Measurements from ENCODE around the gene CSMD2. TPM values are rescaled to one million over a fixed set of nuclear protein-coding genes. Genes with fewer than 3 reads are reported as not detected.

CSMD2 gene
- total RNA-seq, 2 donors from 2014 or later: 0.62 to 2.8 TPM

DNA sequence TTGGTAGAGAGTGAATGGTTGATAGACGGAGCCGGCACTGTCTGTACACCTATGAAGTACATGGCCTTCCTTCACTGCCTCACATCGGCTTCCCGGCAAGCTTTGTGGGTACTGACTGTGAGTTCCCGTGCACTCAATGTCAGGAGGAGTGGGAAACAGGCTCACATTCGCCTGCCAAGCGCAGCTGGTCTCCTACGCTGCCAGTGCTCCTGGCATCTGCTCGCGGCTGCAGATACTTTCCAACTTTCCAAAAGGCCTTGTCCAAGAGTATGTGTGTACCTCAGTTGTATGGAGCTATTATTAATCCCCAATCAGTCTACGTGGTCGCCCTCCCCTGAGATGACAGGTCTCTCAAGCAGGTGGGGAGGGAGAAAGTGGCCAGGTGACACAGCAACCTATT, 511.8 kb downstream of the CSMD2 start:
- Histone ChIP-seq H3K36me3 (ENCODE audit: control insufficient read depth, insufficient read depth, low read length) (no peaks in the 10 kb centered on the region), H3K9ac (ENCODE audit: extremely low read depth, low read length, poor library complexity, severe bottlenecking) (no peak overlapping the region), H3K27me3 (ENCODE audit: control insufficient read depth, insufficient read depth, low read length, poor library complexity, severe bottlenecking) (no peaks in the 10 kb centered on the region), H3K4me3 (ENCODE audit: low read length) (no peak overlapping the region), H3K4me1 (ENCODE audit: control insufficient read depth, insufficient read depth, low read length) (no peaks in the 10 kb centered on the region), H3K27ac (ENCODE audit: low read depth, low read length) (no peak overlapping the region), H3K9me3 (ENCODE audit: control insufficient read depth, low read length) (no peaks in the 10 kb centered on the region)
- H3K4me3 Mint-ChIP-seq: no peak overlapping the region
- H3K4me1 Mint-ChIP-seq: no peaks in the 10 kb centered on the region
- DNase-seq: no peak
- no peak overlapping the region for H3K27ac Mint-ChIP-seq
- TF ChIP-seq, protein P1, sequence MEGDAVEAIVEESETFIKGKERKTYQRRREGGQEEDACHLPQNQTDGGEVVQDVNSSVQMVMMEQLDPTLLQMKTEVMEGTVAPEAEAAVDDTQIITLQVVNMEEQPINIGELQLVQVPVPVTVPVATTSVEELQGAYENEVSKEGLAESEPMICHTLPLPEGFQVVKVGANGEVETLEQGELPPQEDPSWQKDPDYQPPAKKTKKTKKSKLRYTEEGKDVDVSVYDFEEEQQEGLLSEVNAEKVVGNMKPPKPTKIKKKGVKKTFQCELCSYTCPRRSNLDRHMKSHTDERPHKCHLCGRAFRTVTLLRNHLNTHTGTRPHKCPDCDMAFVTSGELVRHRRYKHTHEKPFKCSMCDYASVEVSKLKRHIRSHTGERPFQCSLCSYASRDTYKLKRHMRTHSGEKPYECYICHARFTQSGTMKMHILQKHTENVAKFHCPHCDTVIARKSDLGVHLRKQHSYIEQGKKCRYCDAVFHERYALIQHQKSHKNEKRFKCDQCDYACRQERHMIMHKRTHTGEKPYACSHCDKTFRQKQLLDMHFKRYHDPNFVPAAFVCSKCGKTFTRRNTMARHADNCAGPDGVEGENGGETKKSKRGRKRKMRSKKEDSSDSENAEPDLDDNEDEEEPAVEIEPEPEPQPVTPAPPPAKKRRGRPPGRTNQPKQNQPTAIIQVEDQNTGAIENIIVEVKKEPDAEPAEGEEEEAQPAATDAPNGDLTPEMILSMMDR (conservative IDR thresholded peaks at IDR 0.05): no peak
- no peaks in the 10 kb centered on the region for H3K36me3 Mint-ChIP-seq (ENCODE audit: low read depth)
- 93 to 95% methylated on average over 6 to 12 of the region's 12 CpGs for WGBS, 2 experiments (ENCODE audit: insufficient coverage in 1 of 2, insufficient read length in 1 of 2)
- H3K9me3 Mint-ChIP-seq: peaks cover 1% of the 10 kb centered on the region
- H3K27me3 Mint-ChIP-seq (ENCODE audit: insufficient read depth): peaks cover under 1% of the 10 kb centered on the region

DNA sequence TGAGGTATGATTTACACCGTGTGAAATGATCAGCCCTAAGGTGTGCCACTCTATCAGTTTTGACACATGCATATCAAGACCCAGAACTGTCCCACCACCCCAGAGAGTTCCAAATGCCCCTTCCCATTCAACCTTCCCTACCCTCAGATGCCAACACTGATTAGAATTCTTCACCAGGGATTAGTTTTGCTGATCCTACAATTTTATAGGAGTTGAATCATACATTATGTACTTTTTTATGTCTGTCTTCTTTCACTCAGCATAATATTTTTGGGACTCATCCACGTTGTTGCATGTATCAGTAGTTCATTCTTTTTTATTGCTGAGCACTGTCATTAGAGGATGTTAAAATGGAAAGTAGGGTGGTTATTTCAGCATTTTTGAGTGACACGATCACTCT, 514.3 kb downstream of the CSMD2 start:
- Mint-ChIP-seq H3K9me3 (peaks cover 2% of the 10 kb centered on the region), H3K4me1 (no peaks in the 10 kb centered on the region), H3K36me3 (ENCODE audit: low read depth) (no peaks in the 10 kb centered on the region), H3K27ac (no peak overlapping the region), H3K27me3 (ENCODE audit: insufficient read depth) (peaks cover 3% of the 10 kb centered on the region), H3K4me3 (no peak overlapping the region)
- Histone ChIP-seq H3K9me3 (ENCODE audit: control insufficient read depth, low read length) (no peaks in the 10 kb centered on the region), H3K9ac (ENCODE audit: extremely low read depth, low read length, poor library complexity, severe bottlenecking) (no peak overlapping the region), H3K36me3 (ENCODE audit: control insufficient read depth, insufficient read depth, low read length) (no peaks in the 10 kb centered on the region), H3K27ac (ENCODE audit: low read depth, low read length) (no peak overlapping the region), H3K4me3 (ENCODE audit: low read length) (no peak overlapping the region), H3K27me3 (ENCODE audit: control insufficient read depth, insufficient read depth, low read length, poor library complexity, severe bottlenecking) (peaks cover 3% of the 10 kb centered on the region), H3K4me1 (ENCODE audit: control insufficient read depth, insufficient read depth, low read length) (no peaks in the 10 kb centered on the region)
- no peak for DNase-seq
- WGBS, 2 experiments (ENCODE audit: insufficient coverage in 1 of 2, insufficient read length in 1 of 2): 97% methylated on average over 3 of the region's 3 CpGs
- TF ChIP-seq, protein P1 (conservative IDR thresholded peaks at IDR 0.05): no peak

DNA sequence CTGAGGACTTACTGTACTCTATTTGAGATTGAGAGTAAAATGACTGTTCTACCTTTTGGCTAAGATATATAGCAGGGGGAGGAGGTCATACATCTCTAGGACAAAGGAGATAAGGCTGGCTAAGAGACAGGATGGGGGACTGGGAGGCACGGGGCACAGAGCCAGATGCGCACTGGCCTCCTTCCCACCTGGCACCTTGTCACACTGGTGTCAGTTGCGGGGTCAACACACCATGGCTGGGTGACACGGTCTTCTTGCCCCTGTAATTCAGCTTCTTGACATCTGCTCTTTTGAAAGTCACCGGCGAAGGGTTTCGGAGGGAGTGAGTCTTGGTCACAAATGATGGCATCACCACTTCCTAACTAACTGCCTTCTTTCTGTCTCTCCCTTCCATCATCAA, 515.3 kb downstream of the CSMD2 start:
- peaks cover 3% of the 10 kb centered on the region for H3K4me1 Mint-ChIP-seq
- H3K27me3 Mint-ChIP-seq (ENCODE audit: insufficient read depth): peaks cover 3% of the 10 kb centered on the region

More for the DNA sequence above, 515.3 kb downstream of the CSMD2 start:
- Histone ChIP-seq H3K9me3 (ENCODE audit: control insufficient read depth, low read length) (no peaks in the 10 kb centered on the region), H3K4me3 (ENCODE audit: low read length) (no peak overlapping the region), H3K27ac (ENCODE audit: low read depth, low read length) (no peak overlapping the region), H3K4me1 (ENCODE audit: control insufficient read depth, insufficient read depth, low read length) (no peaks in the 10 kb centered on the region), H3K36me3 (ENCODE audit: control insufficient read depth, insufficient read depth, low read length) (no peaks in the 10 kb centered on the region), H3K27me3 (ENCODE audit: control insufficient read depth, insufficient read depth, low read length, poor library complexity, severe bottlenecking) (peaks cover 3% of the 10 kb centered on the region), H3K9ac (ENCODE audit: extremely low read depth, low read length, poor library complexity, severe bottlenecking) (no peak overlapping the region)
- DNase-seq: peak; percentile 12
- Mint-ChIP-seq H3K9me3 (peaks cover 2% of the 10 kb centered on the region), H3K4me3 (no peak overlapping the region), H3K27ac (no peak overlapping the region), H3K36me3 (ENCODE audit: low read depth) (no peaks in the 10 kb centered on the region)
- 92 to 98% methylated on average over 6 to 7 of the region's 7 CpGs for WGBS, 2 experiments (ENCODE audit: insufficient coverage in 1 of 2, insufficient read length in 1 of 2)
- TF ChIP-seq, protein P1 (conservative IDR thresholded peaks at IDR 0.05): no peak
